Mucosa of stomach (tissue), 1 donor: ENCODE results near the gene ZRANB2.

Experiments
- H3K27me3 ChIP-seq: one replicate; pipeline ENCODE4 v1.7.0; 2013; ENCODE audit warnings: mild to moderate bottlenecking, low read length; ENCODE audit not compliant: control insufficient read depth, insufficient read depth
- H3K36me3 ChIP-seq: one replicate; pipeline ENCODE4 v1.7.0; 2013; ENCODE audit warnings: low read length; ENCODE audit not compliant: control insufficient read depth, insufficient read depth
- H3K4me1 ChIP-seq: one replicate; pipeline ENCODE4 v1.7.0; 2013; ENCODE audit warnings: mild to moderate bottlenecking, low read length; ENCODE audit not compliant: control insufficient read depth, insufficient read depth
- H3K4me3 ChIP-seq: one replicate; pipeline ENCODE4 v1.7.0; 2013; ENCODE audit warnings: low read length
- H3K9ac ChIP-seq: one replicate; pipeline ENCODE4 v1.7.0; 2013; ENCODE audit warnings: mild to moderate bottlenecking, low read length, moderate library complexity
- H3K9me3 ChIP-seq: one replicate; pipeline ENCODE4 v1.7.0; 2013; ENCODE audit warnings: mild to moderate bottlenecking, low read length, moderate library complexity; ENCODE audit not compliant: control insufficient read depth
- donor health status: Pancreatic carcinoma.

Gene ZRANB2

DNA sequence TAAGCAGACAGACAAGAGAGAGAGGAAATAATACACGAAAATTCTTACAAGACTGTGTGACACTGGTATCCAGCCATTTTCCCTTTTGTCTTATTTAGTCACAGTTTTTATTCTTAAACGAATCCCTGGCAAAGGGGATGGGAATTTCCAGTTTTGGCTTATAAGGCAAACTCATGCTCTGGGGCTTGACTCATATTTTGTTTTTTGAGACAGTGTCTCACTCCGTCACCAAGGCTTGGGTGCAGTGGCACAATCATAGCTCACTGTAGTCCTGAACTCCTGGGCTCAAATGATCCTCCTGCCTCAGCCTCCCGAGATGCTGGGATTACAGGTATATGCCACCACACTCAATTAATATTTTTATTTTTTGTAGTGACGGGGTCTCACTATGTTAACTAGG is 65.1 kb downstream of the ZRANB2 start:
- Histone ChIP-seq H3K4me1 (no peaks in the 10 kb centered on the region), H3K36me3 (no peaks in the 10 kb centered on the region), H3K9me3 (no peaks in the 10 kb centered on the region), H3K4me3 (no peak overlapping the region), H3K9ac (no peak overlapping the region), H3K27me3 (no peaks in the 10 kb centered on the region)

DNA sequence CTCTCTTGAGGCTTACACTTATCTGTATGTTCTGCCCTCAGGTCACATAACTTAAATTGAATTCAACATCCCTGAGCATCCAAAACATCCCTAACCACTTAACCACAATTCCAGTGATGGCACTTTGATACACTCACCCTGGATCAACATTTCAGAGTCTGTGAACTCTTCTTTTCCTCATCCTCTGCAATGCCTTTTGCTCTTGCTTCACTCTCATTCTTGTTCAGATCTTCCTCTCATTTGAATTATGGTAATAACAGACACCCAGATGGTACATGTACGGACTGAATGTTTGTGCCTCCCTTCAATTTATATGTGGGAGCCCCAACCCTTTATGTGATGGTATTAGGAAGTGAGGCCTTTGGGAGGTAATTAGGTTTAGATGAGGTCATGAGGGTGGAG is 66.7 kb downstream of the ZRANB2 start:
- Histone ChIP-seq H3K9ac (no peak overlapping the region), H3K9me3 (no peaks in the 10 kb centered on the region), H3K4me3 (no peak overlapping the region), H3K27me3 (no peaks in the 10 kb centered on the region), H3K36me3 (no peaks in the 10 kb centered on the region), H3K4me1 (no peaks in the 10 kb centered on the region)
